GM12865 (cell line): ENCODE measurements around the gene VPS13D.

ENCODE experiments used
- DNase-seq: peaks from one replicate; pipeline ENCODE4 v3.0.0; 2010; ENCODE audit warnings: low read depth
- H3K4me3 ChIP-seq: 2 replicates; pipeline ENCODE4 v1.5.1; 2011; ENCODE audit warnings: mild to moderate bottlenecking, low read depth, low read length, control low read depth
- CTCF ChIP-seq: IDR thresholded peaks from 2 replicates; pipeline ENCODE4 v1.5.1; 2011; ENCODE audit warnings: low read length, control low read depth, low read depth, inconsistent platforms; ENCODE audit not compliant: insufficient read depth; ENCODE audit errors: missing control alignments

Gene VPS13D

DNA sequence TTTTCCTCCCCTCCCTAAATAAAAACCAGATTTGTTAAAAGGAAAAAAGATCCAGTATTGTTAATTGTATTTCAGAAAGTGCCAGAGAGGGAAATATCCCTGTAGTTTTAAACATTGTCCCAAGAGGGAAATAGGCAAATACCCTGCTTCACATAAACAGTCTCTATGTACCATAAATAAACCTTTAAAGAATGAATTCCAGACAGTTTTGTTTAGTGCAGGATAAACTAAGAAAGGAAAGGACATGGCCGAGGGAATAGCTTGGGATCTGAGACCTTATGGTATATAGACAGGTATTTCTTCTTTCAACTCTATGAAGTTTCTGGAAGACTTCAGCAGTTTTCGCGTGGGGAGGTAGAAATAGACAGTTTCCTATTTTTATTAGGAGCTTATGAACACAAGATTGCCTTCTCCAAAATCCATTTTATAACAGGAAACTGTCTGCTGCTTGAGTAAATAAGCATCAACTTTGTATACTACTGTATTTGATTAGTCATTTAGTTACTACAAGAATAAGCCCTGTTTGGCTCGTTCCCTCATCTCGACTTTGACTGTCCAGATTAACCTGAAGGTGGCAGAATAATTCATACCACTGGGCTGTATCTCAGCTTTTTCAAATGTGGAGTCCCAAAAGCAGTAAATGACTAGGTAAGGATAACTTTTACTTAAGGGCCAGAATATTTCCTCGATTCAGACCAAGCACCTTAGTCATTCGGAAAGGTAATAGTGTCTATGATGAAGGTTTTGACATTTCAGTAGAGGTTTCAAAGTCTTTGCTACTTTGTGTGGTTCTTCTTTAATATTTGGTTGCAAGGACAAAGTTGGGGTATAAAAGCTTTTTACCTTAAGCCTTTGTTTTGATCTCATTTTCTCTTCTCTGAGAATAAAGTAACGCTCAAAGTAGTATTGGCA is 177.5 kb downstream of the VPS13D start:
- no peak for TF ChIP-seq CTCF
- H3K4me3 ChIP-seq: no peak overlapping the region
- peak; percentile 28 for DNase-seq

DNA sequence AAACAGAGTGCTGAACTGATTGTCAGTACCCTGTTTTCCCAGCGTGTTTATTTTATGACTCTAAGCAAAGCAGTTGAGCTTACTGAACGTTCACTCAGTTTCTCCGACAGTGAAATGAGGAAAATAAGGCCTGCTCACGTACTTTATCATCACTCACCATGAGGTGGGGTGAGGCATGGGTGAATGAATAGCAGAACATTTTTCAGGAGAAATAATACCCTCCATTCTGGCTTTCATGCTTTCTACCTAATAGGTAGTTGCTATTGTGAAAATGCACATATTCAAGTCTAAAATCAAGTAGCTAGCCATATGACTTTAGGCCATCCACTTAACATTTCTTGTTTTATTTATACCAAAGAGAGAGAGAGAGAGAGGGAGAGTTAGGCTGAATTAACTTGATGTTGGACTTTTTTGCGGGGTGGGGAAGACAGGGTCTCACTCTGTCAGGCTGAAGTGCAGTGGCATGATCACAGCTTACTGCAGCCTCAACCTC is 178.2 kb downstream of the VPS13D start:
- H3K4me3 ChIP-seq: no peak overlapping the region
- no peak for DNase-seq
- no peak for TF ChIP-seq CTCF

DNA sequence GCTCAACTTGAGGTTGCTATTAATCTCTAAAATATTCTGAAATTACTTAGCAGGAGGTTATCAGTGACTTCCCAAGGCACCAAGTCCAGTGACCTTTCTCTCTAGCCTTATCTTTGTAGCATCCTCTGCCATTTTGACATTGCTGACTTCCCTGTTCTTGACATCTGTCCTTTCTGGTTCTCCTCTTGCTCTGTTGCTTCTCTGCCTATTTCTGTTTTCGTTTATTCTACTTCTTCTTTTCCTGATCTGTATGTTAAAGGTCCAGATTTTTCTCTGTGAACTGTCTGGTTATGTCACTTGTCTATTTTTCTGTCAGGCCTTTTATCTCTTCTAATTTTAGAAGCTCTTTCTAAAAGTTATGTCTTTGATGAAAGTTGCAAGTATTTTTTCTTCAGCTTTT is 178.8 kb downstream of the VPS13D start:
- no peak for DNase-seq
- H3K4me3 ChIP-seq: no peak overlapping the region
- no peak for TF ChIP-seq CTCF

DNA sequence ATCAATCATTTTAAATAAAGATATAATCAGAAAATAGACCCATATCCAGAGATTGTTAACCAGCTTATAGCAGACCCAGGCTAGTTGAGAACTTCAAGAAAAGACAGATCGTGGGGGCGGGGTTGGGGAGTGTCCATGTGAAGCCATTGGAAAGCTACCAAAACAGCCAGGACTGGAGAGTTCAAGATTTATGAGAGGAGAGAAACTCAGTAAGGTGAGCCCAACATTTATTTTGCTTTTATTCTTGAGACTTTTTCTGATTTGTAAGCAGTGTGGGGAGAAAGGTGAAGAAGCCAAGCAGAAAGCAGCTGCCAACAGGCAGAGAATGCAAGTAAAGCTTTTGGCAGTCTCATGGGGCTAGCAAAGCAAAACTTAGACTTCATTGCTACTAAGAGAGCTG is 179.9 kb downstream of the VPS13D start:
- no peak overlapping the region for H3K4me3 ChIP-seq
- no peak for DNase-seq
- no peak for TF ChIP-seq CTCF

DNA sequence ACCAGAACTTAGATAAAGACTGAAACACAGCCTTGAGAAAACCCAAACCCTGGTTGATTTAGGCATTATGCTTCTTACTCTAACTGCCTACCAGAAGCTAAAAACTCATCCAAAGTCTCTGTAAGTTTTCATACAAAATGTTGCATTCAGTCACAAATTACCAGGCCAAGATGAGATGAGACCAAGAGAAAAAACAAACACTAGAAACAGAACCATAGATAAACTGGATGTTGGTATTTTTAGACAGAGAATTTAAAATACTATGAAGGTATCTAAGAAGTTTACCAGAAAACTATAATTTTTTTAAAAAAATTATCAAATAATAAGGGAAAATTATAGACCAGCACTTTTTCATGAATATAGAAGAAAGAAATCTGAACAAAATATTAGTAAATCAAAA is 180.5 kb downstream of the VPS13D start:
- no peak for DNase-seq
- TF ChIP-seq CTCF: no peak
- no peak overlapping the region for H3K4me3 ChIP-seq

DNA sequence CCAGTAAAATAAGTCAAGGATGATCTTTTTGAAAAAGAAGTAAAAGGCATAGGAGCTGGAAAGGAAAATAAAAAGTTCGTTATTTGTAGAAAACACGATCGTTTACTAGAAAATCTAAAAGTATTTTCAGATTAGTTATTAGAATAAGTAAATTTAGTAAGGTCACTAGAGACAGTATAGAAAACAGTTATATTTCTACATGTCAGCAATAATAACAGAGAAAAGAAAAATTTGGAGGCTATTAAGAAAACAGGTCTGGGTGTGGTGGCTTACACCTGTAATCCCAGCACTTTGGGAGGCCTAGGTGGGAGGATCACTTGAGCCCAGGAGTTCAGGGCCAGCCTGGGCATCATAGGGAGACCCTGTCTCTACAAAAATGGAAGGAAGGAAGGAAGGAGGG is 181.3 kb downstream of the VPS13D start:
- no peak overlapping the region for H3K4me3 ChIP-seq
- DNase-seq: no peak
- no peak for TF ChIP-seq CTCF
